ENCODE results near the gene COL20A1.

DNA sequence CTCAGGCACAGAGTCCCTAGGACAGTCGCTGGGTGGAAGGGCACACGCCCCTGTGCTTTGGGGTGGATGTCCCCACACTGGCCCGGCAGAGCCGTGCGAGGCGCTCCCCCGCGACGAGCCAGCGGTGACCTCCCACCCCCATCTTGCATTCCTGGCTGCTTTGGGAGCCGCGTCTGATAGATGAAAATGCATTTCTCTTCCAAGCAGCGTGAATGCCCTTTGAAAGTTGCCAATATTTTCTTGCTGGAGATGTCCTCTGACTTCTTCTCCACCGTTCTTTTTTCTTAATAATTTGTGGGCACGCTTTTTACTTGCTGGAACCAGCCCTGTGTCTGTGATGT, 29.9 kb downstream of the COL20A1 start:
- TF ChIP-seq EZH2 (IDR thresholded peaks at IDR 0.05; ENCODE audit: insufficient read depth, poor library complexity, severe bottlenecking) (no peak), EZH2phosphoT487 (IDR thresholded peaks at IDR 0.05; ENCODE audit: insufficient read depth, low read depth) (no peak)
